ENCODE measurements around the gene SCD5.

DNA sequence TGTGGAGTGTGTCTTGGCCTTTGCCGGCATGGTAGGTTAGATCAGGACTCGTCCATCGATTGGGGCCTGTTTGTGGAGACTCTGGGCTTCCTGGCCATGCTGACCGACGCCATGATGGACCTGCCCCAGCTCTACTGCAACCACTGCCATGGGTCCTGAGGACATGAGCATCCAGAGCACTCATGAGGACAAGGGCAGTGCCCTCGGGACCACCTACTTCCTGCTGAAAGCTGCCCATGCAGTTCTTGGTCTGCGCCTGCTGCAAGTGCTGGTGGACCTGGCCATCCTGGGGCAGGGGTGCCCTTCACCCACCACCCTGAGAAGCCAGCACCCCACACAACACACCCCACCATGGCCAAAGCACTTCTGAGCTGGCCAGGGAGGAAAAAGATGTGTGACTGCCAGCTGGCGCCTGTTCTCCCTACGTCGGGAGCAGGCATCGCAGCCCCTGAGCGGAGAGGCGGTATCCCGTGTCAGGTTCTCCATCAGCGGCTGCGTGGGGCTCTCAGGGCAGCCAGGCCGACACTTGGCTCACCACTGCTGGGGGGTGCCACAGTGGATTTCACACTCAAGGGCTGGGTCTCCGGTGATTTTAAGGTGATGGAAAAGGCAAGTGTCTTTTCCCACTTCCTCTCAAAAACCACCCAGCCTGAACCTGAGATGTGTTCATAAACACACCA, 106.4 kb downstream of the SCD5 start:
- TF ChIP-seq, protein P1, sequence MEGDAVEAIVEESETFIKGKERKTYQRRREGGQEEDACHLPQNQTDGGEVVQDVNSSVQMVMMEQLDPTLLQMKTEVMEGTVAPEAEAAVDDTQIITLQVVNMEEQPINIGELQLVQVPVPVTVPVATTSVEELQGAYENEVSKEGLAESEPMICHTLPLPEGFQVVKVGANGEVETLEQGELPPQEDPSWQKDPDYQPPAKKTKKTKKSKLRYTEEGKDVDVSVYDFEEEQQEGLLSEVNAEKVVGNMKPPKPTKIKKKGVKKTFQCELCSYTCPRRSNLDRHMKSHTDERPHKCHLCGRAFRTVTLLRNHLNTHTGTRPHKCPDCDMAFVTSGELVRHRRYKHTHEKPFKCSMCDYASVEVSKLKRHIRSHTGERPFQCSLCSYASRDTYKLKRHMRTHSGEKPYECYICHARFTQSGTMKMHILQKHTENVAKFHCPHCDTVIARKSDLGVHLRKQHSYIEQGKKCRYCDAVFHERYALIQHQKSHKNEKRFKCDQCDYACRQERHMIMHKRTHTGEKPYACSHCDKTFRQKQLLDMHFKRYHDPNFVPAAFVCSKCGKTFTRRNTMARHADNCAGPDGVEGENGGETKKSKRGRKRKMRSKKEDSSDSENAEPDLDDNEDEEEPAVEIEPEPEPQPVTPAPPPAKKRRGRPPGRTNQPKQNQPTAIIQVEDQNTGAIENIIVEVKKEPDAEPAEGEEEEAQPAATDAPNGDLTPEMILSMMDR (IDR thresholded peaks at IDR 0.05) = no peak
- TF ChIP-seq POLR2A (IDR thresholded peaks at IDR 0.05; ENCODE audit: low read depth) = no peak
- TF ChIP-seq EP300 (IDR thresholded peaks at IDR 0.05) = no peak
- no peak for TF ChIP-seq POLR2AphosphoS5 (IDR thresholded peaks at IDR 0.05)

Measured in esophagus muscularis mucosa (tissue), 4 donors.